Cerebellar cortex (tissue), 1 donor: ENCODE data around the gene RTL1.

ENCODE experiments used
- DNase-seq: peaks from one replicate; pipeline ENCODE4 v3.0.0-alpha.2; 2015; ENCODE audit warnings: low spot score

RTL1 gene

GRCh38 chr14:100903672-100904185 lies at the start of gene RTL1:
Gene RTL1 (minus strand): TSS chr14:100903722. CDS start chr14:100884788, 18,934 bp downstream.
- DNase-seq, result no peak

DNA sequence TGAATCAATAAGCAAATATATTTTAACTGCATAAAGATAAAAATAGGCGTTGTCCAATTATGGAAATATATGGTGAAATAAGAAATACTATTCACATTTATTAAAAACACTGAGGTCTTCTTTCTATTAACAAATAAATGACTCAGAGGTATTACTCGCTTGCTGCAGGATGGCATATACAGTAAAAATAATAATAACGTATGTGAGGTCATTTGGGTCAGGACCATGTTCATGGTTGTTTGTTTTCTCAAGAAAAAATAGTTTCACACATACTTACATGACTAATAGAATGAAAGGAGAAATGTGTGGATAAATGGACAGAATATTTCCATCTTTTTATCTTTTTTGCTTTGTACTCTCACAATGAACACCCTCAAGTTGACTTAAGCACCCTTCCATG lies 46.5 kb upstream of the RTL1 start:
- DNase-seq, result no peak

GRCh38 chr14:100944052-100944451 lies 40.5 kb upstream of the RTL1 start:
- DNase-seq, result no peak

DNA sequence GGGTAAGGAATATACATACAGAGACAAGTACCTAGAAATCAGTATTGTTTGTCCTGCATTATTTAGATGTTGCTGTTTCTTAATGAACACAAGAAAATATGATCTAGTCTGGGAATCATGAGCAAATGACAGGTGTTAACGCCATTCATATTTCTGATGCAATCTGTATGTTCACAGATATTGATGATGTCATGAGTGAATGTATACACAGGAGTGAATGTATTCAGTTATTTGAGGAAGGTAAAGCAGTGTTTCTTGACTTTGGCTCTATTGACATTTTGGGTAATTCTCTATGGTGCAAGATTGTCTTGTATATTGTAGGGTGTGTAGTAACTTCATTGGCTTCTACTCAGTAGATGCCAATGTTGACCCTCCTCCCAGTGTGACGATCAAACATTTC lies 26.7 kb upstream of the RTL1 start:
- no peak for DNase-seq

DNA sequence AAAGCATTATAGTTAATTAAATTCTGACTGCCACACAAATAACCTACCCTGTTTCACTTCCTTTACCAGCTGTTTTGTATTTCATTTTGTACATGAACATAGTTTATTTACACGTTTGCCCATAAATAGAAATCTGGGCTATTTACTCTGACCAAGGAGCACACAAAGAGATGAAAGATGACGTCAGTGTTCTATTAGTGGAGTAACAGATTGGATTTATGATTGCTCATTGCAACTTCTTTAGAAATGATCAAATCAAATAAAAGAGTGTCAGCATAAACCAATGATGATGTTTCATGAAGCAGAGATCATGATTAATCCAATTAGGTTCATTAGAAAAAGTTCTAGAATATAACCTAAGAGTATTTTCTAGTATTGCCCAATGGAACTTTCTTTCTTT lies 12.0 kb upstream of the RTL1 start:
- no peak for DNase-seq

DNA sequence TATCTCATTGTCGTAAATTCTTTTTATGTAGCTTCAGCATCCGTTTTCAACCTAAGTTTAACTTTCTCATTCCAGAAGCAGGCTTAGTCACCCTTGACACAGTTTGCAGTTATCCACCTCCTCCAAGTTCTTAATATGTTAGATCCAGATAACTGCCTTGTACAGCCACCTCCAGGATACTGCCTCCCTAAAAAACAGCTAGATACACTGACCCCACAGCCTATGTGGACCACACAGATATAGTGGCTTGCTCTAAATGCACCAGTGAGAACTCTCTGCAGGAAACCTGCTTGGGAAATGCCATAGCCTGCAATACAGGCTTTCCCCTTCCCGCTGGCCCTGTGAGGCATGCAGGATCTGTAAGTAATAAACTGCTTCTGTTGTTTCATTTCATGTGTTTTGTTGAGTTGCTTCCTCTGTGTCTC lies 11.1 kb upstream of the RTL1 start:
- no peak for DNase-seq

DNA sequence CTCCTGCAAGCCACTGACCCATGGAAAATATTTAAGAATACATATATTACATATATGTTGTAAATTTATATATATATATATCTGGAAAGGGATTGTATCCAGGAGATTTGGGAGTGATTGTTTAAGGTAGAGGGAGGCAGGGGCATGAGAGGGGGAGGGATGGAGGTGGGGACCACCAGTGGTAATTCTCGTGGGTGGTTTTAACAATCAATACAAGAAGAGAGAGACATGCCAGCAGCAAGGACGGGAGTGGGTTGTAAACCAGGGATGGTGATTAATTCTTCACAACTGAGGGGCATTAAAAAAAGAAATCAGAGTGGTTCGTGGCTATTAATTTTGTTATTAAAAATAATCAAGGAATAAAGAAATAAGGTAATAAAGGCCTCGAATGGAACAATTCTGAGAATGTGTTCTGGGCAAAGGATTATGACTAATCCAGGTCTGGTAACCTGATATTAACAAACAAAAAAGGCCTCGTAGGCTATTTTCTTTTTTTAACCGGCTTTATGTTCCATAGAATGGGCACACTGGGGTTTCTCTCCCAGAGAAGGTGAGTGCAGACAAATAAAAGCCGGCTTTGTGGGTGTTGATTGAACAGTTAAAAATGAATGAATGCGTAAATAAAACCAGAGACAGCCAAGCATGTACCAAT lies 8.3 kb upstream of the RTL1 start:
- no peak for DNase-seq

- no peak for DNase-seq
Measured at GRCh38 chr14:100910888-100911664, 7.6 kb upstream of the RTL1 start.

DNA sequence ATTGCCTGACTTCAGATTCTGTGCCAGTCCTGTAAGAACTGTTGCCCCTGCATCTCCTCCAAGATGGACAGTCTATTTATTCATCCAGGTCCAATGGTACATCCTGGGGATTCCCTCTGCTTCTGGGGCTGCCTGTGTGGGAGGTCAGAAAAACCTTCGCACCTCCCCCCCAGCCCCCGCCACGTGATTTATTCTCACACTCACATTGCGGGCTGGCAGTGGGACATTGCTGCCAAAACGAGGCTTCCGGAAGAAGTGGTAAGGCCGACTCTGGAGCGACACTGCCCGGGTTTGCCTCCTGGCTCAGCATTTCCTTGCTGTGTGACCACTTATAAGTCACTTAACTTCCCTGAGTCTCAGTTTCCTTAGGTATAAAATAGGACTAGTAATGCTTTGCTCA lies 5.9 kb upstream of the RTL1 start:
- DNase-seq, result no peak

DNA sequence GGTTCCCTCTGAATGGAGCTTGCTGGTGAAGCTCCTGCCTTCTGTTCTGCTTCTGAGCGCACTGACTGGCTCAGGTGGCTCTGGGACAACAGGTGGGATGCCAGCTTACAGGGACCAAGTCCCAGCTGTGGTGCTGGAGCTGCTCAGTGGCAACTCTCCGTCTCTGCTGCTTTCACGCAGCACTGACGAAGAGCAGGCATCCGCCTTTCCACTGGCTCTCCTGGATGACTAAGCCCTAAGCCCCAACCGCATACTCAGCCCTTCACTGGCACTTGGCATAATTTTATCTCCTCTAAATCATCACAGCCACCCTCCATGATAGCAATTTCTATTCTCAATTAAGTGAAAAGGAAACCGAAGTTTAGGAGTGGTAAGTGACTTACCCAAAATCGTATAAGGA lies 3.7 kb upstream of the RTL1 start:
- DNase-seq, result no peak

DNA sequence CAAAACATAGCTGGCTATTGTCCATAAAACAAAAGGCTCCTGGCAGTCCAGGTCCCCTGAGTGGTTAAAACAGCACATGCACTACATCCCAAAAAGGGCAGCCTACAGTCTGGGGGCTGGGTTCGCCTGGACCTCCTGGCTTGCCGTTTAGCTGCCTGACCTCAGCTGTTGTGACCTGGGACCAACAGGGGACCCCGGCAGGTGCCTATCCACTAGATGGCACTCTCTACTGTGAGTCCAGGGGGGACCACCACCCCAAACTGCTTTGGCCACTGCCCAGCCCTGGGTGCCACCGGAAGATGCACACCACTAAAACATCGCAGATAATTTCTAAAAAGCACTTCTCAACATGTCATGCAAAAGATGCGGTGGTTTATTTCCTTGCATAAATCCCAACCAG lies 2.9 kb upstream of the RTL1 start:
- DNase-seq, result no peak

GRCh38 chr14:100905166-100905565 lies 1.6 kb upstream of the RTL1 start:
- DNase-seq, result no peak

DNA sequence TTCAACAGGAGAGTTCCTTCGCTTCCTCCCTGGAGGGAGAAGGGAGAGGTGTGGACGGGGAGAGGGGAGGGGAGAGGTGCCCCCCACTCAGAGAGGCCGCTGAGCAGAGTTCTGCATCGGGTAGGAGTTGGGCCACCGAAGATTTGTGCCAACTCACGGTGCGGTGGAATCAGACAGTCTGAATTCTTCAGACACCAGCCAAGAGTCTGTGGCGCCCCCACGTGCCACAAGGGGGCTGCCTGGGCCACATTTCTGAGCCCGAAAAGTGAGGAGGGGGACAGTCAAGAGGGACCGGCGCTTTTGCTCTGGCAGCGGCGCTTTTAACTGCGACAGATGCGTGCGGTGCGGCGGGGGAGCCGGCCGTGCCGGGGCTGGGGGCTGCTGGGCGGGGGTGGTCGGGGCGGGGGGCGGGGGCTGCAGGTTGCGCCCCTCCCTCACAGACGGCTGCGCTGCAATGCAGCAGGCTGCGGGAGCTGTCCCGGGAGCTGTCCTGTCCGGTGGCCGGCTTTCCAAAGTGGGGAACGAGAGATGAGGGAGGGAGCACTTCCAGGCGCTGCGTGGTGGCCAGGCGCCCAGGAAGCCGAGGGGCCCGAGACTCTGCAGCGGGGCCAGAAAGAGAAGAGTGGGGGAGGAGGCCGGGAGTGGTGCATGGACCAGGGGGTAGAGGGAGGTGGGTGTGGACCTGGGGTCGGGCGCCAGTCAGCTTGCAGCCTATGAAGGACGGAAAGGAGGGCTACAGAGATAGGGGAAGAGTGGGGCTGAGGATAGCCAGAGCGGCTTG lies 975 bp upstream of the RTL1 start:
- DNase-seq, result no peak

DNA sequence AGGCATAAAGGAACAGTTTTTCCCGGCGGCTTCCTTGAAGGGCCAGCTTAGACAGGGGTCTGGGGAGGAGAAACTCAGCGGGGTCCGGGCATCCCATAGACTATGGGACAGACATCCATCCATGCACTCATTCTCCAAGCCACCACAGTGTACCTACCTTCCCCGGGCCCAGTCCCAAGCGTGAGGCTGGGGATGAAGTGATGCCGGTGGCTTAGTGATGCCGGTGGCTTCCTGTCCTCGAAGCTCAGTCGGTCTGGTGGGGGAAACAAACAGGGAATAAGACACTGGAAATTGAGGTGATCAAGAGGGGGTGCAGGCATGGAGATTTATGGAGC lies 421 bp downstream of the RTL1 start:
- DNase-seq, result no peak

GRCh38 chr14:100902295-100903133 lies 1.0 kb downstream of the RTL1 start:
- DNase-seq, result no peak

- no peak for DNase-seq
Measured at GRCh38 chr14:100901391-100902183, 1.9 kb downstream of the RTL1 start.

DNA sequence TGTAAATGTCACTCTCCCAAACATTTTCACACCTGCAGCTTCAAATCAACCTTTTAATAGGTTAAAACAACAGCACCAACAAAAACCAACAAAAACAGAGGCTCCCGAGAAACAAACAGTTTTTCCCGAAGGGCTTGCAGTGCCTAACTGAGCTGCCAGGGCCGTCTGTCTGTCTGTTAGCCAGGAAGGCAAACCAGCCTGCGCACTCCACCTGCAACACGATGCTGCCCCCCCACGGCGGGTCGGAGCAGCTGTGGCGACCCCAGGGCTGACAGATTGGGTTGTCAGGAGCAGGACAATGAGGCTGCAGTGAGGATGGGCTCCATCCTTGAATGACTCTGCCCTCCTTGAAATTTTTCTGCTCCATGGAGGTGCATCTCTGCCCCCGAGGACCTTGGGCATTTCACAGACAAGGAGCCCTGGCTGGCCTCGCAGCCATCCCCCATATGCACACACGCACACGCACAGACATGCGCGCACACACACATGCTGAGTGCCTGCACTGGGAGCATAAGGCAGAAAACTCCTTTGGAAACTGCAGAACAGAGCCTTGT lies 2.6 kb downstream of the RTL1 start:
- DNase-seq, result no peak

DNA sequence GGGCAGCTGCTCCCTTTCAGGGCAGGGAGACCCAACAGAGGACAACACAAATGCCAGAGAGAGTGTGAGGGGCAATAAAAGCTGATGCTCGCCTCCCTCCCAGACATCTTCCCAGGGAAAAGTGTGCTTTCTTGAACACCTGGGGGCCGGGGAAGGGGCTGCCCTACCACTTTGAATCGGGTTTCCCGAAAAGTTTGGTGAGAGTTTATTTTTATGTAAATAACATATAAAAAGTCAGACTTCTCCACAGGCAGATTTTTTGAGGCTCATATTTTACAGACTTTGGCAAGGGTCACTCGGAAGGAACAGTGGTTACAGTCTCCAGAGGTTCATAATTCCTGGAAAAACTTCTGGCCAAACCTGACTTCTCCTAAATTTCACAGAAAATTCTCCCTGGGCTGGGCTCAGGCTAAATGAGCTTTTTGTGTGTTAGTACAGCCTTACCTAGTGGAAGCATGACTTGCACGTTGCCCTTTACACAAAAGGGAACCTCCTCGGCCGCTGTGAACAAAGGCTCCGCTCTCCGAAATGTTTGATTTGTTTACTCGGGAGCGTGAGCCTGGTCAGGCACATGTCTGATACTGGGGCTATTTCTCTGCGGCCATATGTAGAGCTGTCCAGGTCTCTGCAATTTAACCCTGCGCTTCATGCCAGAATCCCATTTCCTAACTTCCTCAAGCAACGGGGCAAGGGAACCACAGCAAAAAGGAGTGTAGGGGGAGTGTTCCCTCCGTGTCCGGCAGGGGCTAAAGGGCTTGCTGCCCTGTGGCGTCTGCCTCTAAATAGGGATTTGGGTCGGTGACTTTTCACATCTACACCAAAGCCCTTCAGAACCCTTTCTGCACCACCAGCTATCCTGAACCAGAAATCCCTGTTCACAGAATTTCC lies 3.4 kb downstream of the RTL1 start:
- DNase-seq, result no peak

DNA sequence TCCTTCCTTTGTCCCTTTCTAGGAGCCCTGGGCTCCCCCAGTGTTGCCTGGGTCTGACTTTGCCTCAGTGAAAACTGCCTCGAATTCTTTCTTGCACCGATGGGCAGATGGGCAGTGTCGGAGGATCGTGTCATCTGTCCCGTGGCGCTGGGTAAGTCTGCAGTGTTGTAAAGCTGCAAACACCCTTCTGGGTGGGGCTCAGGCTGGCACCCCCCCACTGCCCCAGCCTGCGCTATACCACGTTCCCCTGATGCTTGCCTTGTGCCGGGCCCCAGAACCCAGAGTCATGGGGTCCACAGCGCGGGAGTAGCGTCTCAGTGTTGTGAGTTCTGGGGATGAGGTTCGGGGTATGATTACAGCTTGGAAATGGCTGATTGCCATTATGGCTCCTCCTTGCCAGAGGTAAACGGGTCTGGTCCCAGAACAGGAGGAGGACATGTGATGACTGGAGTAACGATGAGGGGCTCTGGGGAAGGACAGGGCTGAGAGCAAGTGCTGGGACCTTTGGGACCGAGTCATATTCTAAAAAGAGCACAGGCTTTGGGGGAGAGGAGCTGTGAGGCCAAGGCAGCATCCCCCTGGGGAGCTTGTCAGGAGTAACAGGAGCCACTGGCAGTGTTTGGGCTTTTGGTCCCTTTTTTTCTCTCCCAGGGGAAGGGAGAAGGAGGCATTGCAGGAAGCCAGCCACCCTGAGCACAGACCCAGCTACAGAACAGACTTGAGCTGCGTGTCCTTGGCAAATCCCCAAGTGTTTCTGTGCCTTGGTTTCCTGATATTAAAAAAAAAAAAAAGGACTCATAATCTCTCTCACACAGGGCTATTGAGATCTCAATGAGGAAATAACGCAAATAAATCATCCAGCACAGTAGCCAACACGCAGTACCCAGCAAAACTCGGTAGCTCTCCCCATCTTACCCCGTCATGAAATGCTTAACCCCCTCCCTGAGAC lies 4.3 kb downstream of the RTL1 start:
- peak; percentile 30 for DNase-seq
